Mesendoderm (in vitro differentiated cells): ENCODE measurements around the gene WDR47.
"Not testable (repeated sequence)": the region's sequence is repeated elsewhere in the genome, so short reads cannot be mapped to it uniquely, and the experiment has no call there.

ENCODE experiments used
- DNase-seq: peaks from one replicate; pipeline ENCODE4 v3.0.0; 2013
- H2AK5ac ChIP-seq: 2 replicates; pipeline ENCODE4 v1.6.1; 2013; ENCODE audit warnings: low read length, inconsistent platforms
- H2BK120ac ChIP-seq: 2 replicates; pipeline ENCODE4 v1.6.1; 2013; ENCODE audit warnings: low read depth, mild to moderate bottlenecking, low read length, moderate library complexity, mixed read lengths
- H2BK15ac ChIP-seq: replicated peaks from 2 replicates; pipeline ENCODE4 v1.6.1; 2013; ENCODE audit warnings: low read depth, mild to moderate bottlenecking, moderate library complexity
- H2BK5ac ChIP-seq: 2 replicates; pipeline ENCODE4 v1.6.1; 2013; ENCODE audit warnings: low read length, inconsistent platforms
- H3K18ac ChIP-seq: 2 replicates; pipeline ENCODE4 v1.6.1; 2013; ENCODE audit warnings: mild to moderate bottlenecking, low read length, mixed read lengths
- H3K23ac ChIP-seq: one replicate; pipeline ENCODE4 v1.6.1; 2013; ENCODE audit warnings: low read length
- H3K27ac ChIP-seq: 2 replicates; pipeline ENCODE4 v1.5.1; 2013; ENCODE audit warnings: low read depth, mild to moderate bottlenecking, inconsistent platforms, low read length, moderate library complexity
- H3K27me3 ChIP-seq: 2 replicates; pipeline ENCODE4 v1.6.1; 2013; ENCODE audit warnings: low read length, control low read depth, mild to moderate bottlenecking, inconsistent platforms; ENCODE audit not compliant: insufficient read depth, poor library complexity
- H3K36me3 ChIP-seq: 2 replicates; pipeline ENCODE4 v1.6.1; 2013; ENCODE audit warnings: low read length, inconsistent platforms; ENCODE audit not compliant: control insufficient read depth, insufficient read depth
- H3K4ac ChIP-seq: one replicate; pipeline ENCODE4 v1.6.1; 2013; ENCODE audit warnings: low read depth, mild to moderate bottlenecking, low read length, moderate library complexity
- H3K4me1 ChIP-seq: 2 replicates; pipeline ENCODE4 v1.6.1; 2013; ENCODE audit warnings: low read depth, low read length, inconsistent platforms; ENCODE audit not compliant: control insufficient read depth
- H3K4me2 ChIP-seq: 2 replicates; pipeline ENCODE4 v1.6.1; 2013; ENCODE audit warnings: low read length
- H3K4me3 ChIP-seq: 2 replicates; pipeline ENCODE4 v1.5.1; 2013; ENCODE audit warnings: mild to moderate bottlenecking, low read length
- H3K56ac ChIP-seq: one replicate; pipeline ENCODE4 v1.6.1; 2013; ENCODE audit warnings: low read length
- H3K79me1 ChIP-seq: 2 replicates; pipeline ENCODE4 v1.6.1; 2013; ENCODE audit warnings: low read length, inconsistent platforms
- H3K79me2 ChIP-seq: 2 replicates; pipeline ENCODE4 v1.6.1; 2013; ENCODE audit warnings: mild to moderate bottlenecking, low read length; ENCODE audit not compliant: control insufficient read depth, insufficient read depth
- H3K9ac ChIP-seq: 2 replicates; pipeline ENCODE4 v1.6.1; 2013; ENCODE audit warnings: low read length, inconsistent platforms
- H4K5ac ChIP-seq: one replicate; pipeline ENCODE4 v1.6.1; 2013; ENCODE audit warnings: low read length
- H4K8ac ChIP-seq: one replicate; pipeline ENCODE4 v1.6.1; 2013; ENCODE audit warnings: low read depth, mild to moderate bottlenecking, control low read depth, low read length, moderate library complexity
- WGBS: extraction: QIAGEN DNeasy Blood & Tissue Kit; methylation state at CpG from one replicate; pipeline ENCODE4 v1.1.7; 2013; ENCODE audit warnings: low lambda C conversion rate, missing lambda C conversion rate; ENCODE audit not compliant: insufficient coverage; ENCODE audit errors: extremely low coverage; 5-methylcytosine and 5-hydroxymethylcytosine counted together

Gene WDR47

GRCh38 chr1:109034382-109034781 is 7.5 kb downstream of the WDR47 start:
- Histone ChIP-seq H2BK5ac (no peak overlapping the region), H3K56ac (no peak overlapping the region), H2BK120ac (no peak overlapping the region), H2BK15ac (no peak overlapping the region), H3K4me3 (no peak overlapping the region), H3K9ac (no peak overlapping the region), H3K79me2 (no peaks in the 10 kb centered on the region), H3K79me1 (no peaks in the 10 kb centered on the region), H3K4ac (no peak overlapping the region), H3K27me3 (no peaks in the 10 kb centered on the region), H4K5ac (no peak overlapping the region), H2AK5ac (no peak overlapping the region), H3K36me3 (no peaks in the 10 kb centered on the region), H3K23ac (no peak overlapping the region), H3K27ac (no peak overlapping the region), H3K4me1 (no peaks in the 10 kb centered on the region), H3K4me2 (no peak overlapping the region), H3K18ac (no peak overlapping the region), H4K8ac (no peak overlapping the region)
- DNase-seq: peak; percentile 6
- no CpG with 5 or more reads among the region's 2 CpGs for WGBS

DNA sequence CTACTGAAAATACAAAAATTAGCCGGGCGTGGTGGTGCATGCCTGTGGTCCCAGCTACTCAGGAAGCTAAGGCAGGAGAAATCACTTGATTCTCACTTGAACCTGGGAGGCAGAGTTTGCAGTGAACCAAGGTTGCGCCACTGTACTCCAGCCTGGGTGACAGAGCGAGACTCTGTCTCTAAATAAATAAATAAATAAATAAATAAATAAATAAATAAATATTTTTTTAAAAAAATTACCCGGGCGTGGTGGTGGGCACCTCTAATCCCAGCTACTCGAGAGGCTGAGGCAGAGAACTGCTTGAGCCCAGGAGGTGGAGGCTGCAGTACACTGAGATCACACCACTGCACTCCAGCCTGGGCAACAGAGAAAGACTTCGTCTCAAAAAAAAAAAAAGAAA is 12.4 kb downstream of the WDR47 start:
- not testable (repeated sequence) for H4K5ac ChIP-seq, H3K56ac ChIP-seq, DNase-seq, H2AK5ac ChIP-seq, H3K18ac ChIP-seq, H3K9ac ChIP-seq, H3K4me2 ChIP-seq, H2BK120ac ChIP-seq, H3K36me3 ChIP-seq, H3K4me1 ChIP-seq, H3K27me3 ChIP-seq, H3K4me3 ChIP-seq, H3K79me2 ChIP-seq, H2BK5ac ChIP-seq, H3K4ac ChIP-seq, H3K23ac ChIP-seq, H2BK15ac ChIP-seq, H4K8ac ChIP-seq, H3K79me1 ChIP-seq, H3K27ac ChIP-seq
- WGBS: no CpG with 5 or more reads among the region's 8 CpGs

DNA sequence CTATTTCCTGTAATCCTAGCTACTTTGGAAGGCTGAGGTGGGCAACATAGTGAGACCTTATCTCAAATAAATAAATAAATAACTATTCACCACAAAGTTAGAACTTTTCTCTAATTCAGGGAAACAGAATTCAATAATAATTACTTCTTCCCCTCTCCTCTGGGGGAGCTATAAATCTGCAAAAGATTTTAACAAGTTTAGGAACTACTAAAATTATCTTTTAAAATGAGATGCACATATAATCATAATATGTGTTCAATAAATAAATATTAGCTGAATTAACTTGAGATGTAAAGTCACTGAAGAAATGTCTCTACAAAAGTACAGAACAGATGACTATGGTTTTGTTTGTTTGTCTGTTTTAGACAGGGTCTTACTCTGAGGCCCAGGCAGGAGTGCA is 14.1 kb downstream of the WDR47 start:
- no peak overlapping the region for H3K9ac ChIP-seq
- no peak overlapping the region for H3K4ac ChIP-seq
- H2BK120ac ChIP-seq: no peak overlapping the region
- no peak for DNase-seq
- peak overlapping the region; percentile 76 for H4K8ac ChIP-seq
- no peak overlapping the region for H3K4me2 ChIP-seq
- H3K4me3 ChIP-seq: no peak overlapping the region
- H2BK15ac ChIP-seq: no peak overlapping the region
- H3K27me3 ChIP-seq: no peaks in the 10 kb centered on the region
- H3K36me3 ChIP-seq: no peaks in the 10 kb centered on the region
- no peak overlapping the region for H4K5ac ChIP-seq
- no peaks in the 10 kb centered on the region for H3K79me1 ChIP-seq
- H3K79me2 ChIP-seq: no peaks in the 10 kb centered on the region
- no peak overlapping the region for H3K56ac ChIP-seq
- no peak overlapping the region for H2BK5ac ChIP-seq
- no peak overlapping the region for H3K23ac ChIP-seq
- no peak overlapping the region for H3K27ac ChIP-seq
- no peak overlapping the region for H3K18ac ChIP-seq
- H2AK5ac ChIP-seq: no peak overlapping the region
- no peaks in the 10 kb centered on the region for H3K4me1 ChIP-seq

- no peaks in the 10 kb centered on the region for H3K79me2 ChIP-seq
- DNase-seq: no peak
- H4K8ac ChIP-seq: no peak overlapping the region
- H3K23ac ChIP-seq: no peak overlapping the region
- no peak overlapping the region for H2BK5ac ChIP-seq
- no peak overlapping the region for H3K4me2 ChIP-seq
- no peak overlapping the region for H3K9ac ChIP-seq
- no peak overlapping the region for H2BK15ac ChIP-seq
- H3K4ac ChIP-seq: no peak overlapping the region
- H3K27me3 ChIP-seq: no peaks in the 10 kb centered on the region
- H3K4me3 ChIP-seq: no peak overlapping the region
- H3K56ac ChIP-seq: no peak overlapping the region
- H3K18ac ChIP-seq: no peak overlapping the region
- no peaks in the 10 kb centered on the region for H3K4me1 ChIP-seq
- H2BK120ac ChIP-seq: no peak overlapping the region
- no peak overlapping the region for H4K5ac ChIP-seq
- H3K27ac ChIP-seq: no peak overlapping the region
- no peaks in the 10 kb centered on the region for H3K36me3 ChIP-seq
- no peaks in the 10 kb centered on the region for H3K79me1 ChIP-seq
- no CpG with 5 or more reads among the region's 6 CpGs for WGBS
- H2AK5ac ChIP-seq: no peak overlapping the region
These were observed 16.2 kb downstream of the WDR47 start for GRCh38 chr1:109025694-109026093.

DNA sequence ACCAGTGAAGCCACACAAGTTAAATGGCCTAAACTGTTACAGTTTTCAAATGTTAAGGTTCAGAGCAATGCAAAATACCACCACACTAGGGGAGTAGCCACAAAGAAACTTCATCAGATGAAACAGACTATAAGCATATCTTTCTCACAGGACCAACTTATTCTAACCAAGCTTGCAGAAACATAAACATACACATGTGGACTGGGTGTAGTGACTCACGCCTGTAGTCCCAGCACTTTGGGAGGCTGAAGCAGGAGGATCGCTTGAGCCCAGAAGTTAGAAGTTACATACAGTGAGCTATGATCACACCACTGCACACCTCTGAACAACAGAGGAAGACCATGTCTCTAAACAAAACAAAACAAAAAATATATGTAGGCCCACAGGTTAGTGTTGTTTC is 17.3 kb downstream of the WDR47 start:
- no peaks in the 10 kb centered on the region for H3K4me1 ChIP-seq
- no peak overlapping the region for H4K5ac ChIP-seq
- WGBS: no CpG with 5 or more reads among the region's 2 CpGs
- no peaks in the 10 kb centered on the region for H3K79me1 ChIP-seq
- no peak overlapping the region for H3K4me3 ChIP-seq
- H3K56ac ChIP-seq: no peak overlapping the region
- H2BK120ac ChIP-seq: no peak overlapping the region
- no peak overlapping the region for H2BK5ac ChIP-seq
- no peak overlapping the region for H3K18ac ChIP-seq
- no peak overlapping the region for H3K4ac ChIP-seq
- no peak overlapping the region for H2BK15ac ChIP-seq
- DNase-seq: no peak
- H3K79me2 ChIP-seq: no peaks in the 10 kb centered on the region
- no peak overlapping the region for H2AK5ac ChIP-seq
- no peaks in the 10 kb centered on the region for H3K27me3 ChIP-seq
- no peak overlapping the region for H3K27ac ChIP-seq
- no peak overlapping the region for H4K8ac ChIP-seq
- H3K36me3 ChIP-seq: no peaks in the 10 kb centered on the region
- no peak overlapping the region for H3K23ac ChIP-seq
- no peak overlapping the region for H3K9ac ChIP-seq
- H3K4me2 ChIP-seq: no peak overlapping the region

DNA sequence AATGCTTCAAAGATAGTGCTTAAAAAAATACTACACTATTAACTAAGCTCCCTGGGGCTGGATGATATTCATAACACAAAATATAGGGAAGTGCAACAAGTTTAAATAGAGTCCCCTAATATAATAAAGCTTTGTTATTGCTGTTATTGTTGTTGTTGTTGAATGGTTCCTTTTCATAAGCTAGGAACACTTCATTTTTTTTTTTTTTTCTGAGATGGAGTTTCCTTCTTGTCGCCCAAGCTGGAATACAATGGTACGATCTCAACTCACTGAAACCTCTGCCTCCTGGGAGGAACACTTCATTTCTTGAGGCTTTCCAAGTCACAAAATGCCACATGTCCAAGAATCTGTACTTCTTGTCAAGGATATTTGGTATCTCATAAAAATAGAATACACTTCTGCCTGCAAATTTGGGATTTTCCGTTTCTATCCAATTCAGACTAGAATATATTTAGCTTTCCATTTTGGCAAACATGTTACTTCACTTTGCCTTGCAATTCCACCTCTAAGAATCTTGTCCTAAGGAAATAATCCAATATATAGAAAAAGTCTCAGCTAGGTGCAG is 21.1 kb downstream of the WDR47 start:
- Histone ChIP-seq H3K4me3 (no peak overlapping the region), H3K18ac (no peak overlapping the region), H3K4ac (no peak overlapping the region), H2AK5ac (no peak overlapping the region), H3K4me1 (no peaks in the 10 kb centered on the region), H3K36me3 (no peaks in the 10 kb centered on the region), H3K23ac (no peak overlapping the region), H2BK5ac (no peak overlapping the region), H3K79me1 (no peaks in the 10 kb centered on the region), H3K79me2 (no peaks in the 10 kb centered on the region), H3K56ac (no peak overlapping the region), H3K27ac (no peak overlapping the region), H3K9ac (no peak overlapping the region), H3K27me3 (no peaks in the 10 kb centered on the region), H4K8ac (no peak overlapping the region), H2BK15ac (no peak overlapping the region), H4K5ac (no peak overlapping the region), H2BK120ac (no peak overlapping the region), H3K4me2 (no peak overlapping the region)
- DNase-seq: no peak
- WGBS: no CpG with 5 or more reads among the region's 3 CpGs
